H1 (cell line): ENCODE data around the gene CDYL. TPM values are rescaled to one million over a fixed set of nuclear protein-coding genes. Genes with fewer than 3 reads are reported as not detected.

Source experiments
- CTCF ChIA-PET: fragments of 300-600 bp; sonication (Branson Sonifier 250); formaldehyde crosslinking; loops from one replicate; lab custom pipeline; 2021; ENCODE audit not compliant: partially characterized antibody; lab: Charles Lee
- POLR2A ChIA-PET: fragments of 300-600 bp; sonication (Branson Sonifier 250); formaldehyde crosslinking; loops from one replicate; lab custom pipeline; 2021; ENCODE audit warnings: inconsistent platforms; ENCODE audit not compliant: partially characterized antibody; lab: Charles Lee
- DNase-seq, 2 experiments: peaks; one replicate each; pipeline versions ENCODE4 v3.0.0 to v3.0.0-alpha.2; 2010 to 2022; ENCODE audit warnings: low spot score in 2 of 2, low read depth in 1 of 2, mixed read lengths in 1 of 2
- FAIRE-seq: peaks from 2 replicates; lab custom pipeline; 2011; peaks lifted over from hg19 to GRCh38; lab: Jason Lieb, UNC
- H2AFZ ChIP-seq: 2 replicates; pipeline ENCODE4 v1.8.1; 2012; ENCODE audit warnings: low read length, inconsistent platforms
- H2AK5ac ChIP-seq: 2 replicates; pipeline ENCODE4 v1.6.1; 2013; ENCODE audit warnings: low read depth, low read length
- H2BK120ac ChIP-seq: replicated peaks from 2 replicates; pipeline ENCODE3; 2013; ENCODE audit warnings: low read depth, low read length, inconsistent platforms
- H2BK12ac ChIP-seq: 2 replicates; pipeline ENCODE4 v1.6.1; 2013; ENCODE audit warnings: low read depth, low read length
- H2BK15ac ChIP-seq: 2 replicates; pipeline ENCODE4 v1.6.1; 2013; ENCODE audit warnings: low read length
- H2BK20ac ChIP-seq: 2 replicates; pipeline ENCODE4 v1.6.1; 2013; ENCODE audit warnings: low read length
- H2BK5ac ChIP-seq: 2 replicates; pipeline ENCODE4 v1.6.1; 2013; ENCODE audit warnings: low read depth, low read length
- H3K14ac ChIP-seq: 2 replicates; pipeline ENCODE4 v1.6.1; 2013; ENCODE audit warnings: inconsistent platforms; ENCODE audit not compliant: insufficient read length
- H3K18ac ChIP-seq: 2 replicates; pipeline ENCODE4 v1.6.1; 2013; ENCODE audit warnings: low read length; ENCODE audit errors: extremely low read depth
- H3K23ac ChIP-seq: 2 replicates; pipeline ENCODE4 v1.6.1; 2013; ENCODE audit warnings: inconsistent platforms; ENCODE audit not compliant: insufficient read length
- H3K23me2 ChIP-seq: 2 replicates; pipeline ENCODE4 v1.6.1; 2013; ENCODE audit warnings: low read depth, low read length
- H3K27ac ChIP-seq: 2 replicates; pipeline ENCODE4 v1.6.1; 2011; ENCODE audit warnings: low read depth, low read length, inconsistent platforms
- H3K27me3 ChIP-seq, 4 experiments: replicated peaks in 1 of 4; 1 replicate in 1 of 4; 2 replicates in 3 of 4; pipeline versions ENCODE4 v1.6.1 to v1.8.1; 2011 to 2013; ENCODE audit warnings: low read length in 3 of 4, mild to moderate bottlenecking in 3 of 4, inconsistent platforms in 2 of 4, mixed read lengths in 2 of 4, moderate library complexity in 1 of 4; ENCODE audit not compliant: control insufficient read depth in 3 of 4, insufficient read depth in 3 of 4; ENCODE audit errors: extremely low read depth in 1 of 4
- H3K36me3 ChIP-seq, 4 experiments: 2 replicates each; pipeline versions ENCODE4 v1.6.1 to v1.8.1; 2011 to 2013; ENCODE audit warnings: mild to moderate bottlenecking in 4 of 4, low read length in 3 of 4, moderate library complexity in 2 of 4, control low read depth in 1 of 4, inconsistent platforms in 1 of 4; ENCODE audit not compliant: insufficient read depth in 4 of 4, control insufficient read depth in 2 of 4
- H3K4ac ChIP-seq: replicated peaks from 2 replicates; pipeline ENCODE3; 2013; ENCODE audit warnings: low read length, low read depth, mixed read lengths, inconsistent platforms; ENCODE audit not compliant: insufficient read length
- H3K4me1 ChIP-seq, 4 experiments: replicated peaks in 1 of 4; 1 replicate in 1 of 4; 2 replicates in 3 of 4; pipeline versions ENCODE4 v1.6.1 to v1.8.1; 2011 to 2013; ENCODE audit warnings: low read length in 3 of 4, inconsistent platforms in 2 of 4, mixed read lengths in 1 of 4; ENCODE audit not compliant: insufficient read depth in 4 of 4, control insufficient read depth in 3 of 4
- H3K4me2 ChIP-seq, 2 experiments: 2 replicates each; pipeline versions ENCODE4 v1.6.1 to v1.8.1; 2011 to 2013; ENCODE audit warnings: low read depth in 2 of 2, low read length in 2 of 2, control low read depth in 1 of 2, inconsistent platforms in 1 of 2, mild to moderate bottlenecking in 1 of 2; ENCODE audit not compliant: insufficient read depth in 1 of 2
- H3K4me3 ChIP-seq, 4 experiments: fragments of 200-600, 300-600 bp in 1 of 4; sonication (generic), shearing (Covaris generic), sonication (Bioruptor Twin) in 1 of 4; 2 replicates each; pipeline versions ENCODE4 v1.5.1 to v1.8.1; 2011 to 2016; ENCODE audit warnings: low read length in 4 of 4, low read depth in 3 of 4, control low read depth in 2 of 4, inconsistent platforms in 2 of 4, mild to moderate bottlenecking in 2 of 4, mixed read lengths in 1 of 4, moderate library complexity in 1 of 4; ENCODE audit not compliant: insufficient read depth in 2 of 4; ENCODE audit errors: extremely low read depth in 1 of 4
- H3K56ac ChIP-seq: replicated peaks from 2 replicates; pipeline ENCODE3; 2013; ENCODE audit warnings: low read depth, mild to moderate bottlenecking, mixed read lengths, low read length, inconsistent platforms; ENCODE audit not compliant: insufficient read length
- H3K79me1 ChIP-seq: 2 replicates; pipeline ENCODE4 v1.6.1; 2013; ENCODE audit warnings: low read depth, low read length, control low read depth
- H3K79me2 ChIP-seq, 2 experiments: 2 replicates each; pipeline versions ENCODE4 v1.6.1 to v1.8.1; 2012 to 2013; ENCODE audit warnings: low read length in 2 of 2, mild to moderate bottlenecking in 2 of 2, inconsistent platforms in 1 of 2; ENCODE audit not compliant: insufficient read depth in 2 of 2, control insufficient read depth in 1 of 2
- H3K9ac ChIP-seq, 4 experiments: replicated peaks in 1 of 4; 1 replicate in 1 of 4; 2 replicates in 3 of 4; pipeline versions ENCODE4 v1.6.1 to v1.8.1; 2011 to 2013; ENCODE audit warnings: low read depth in 3 of 4, low read length in 3 of 4, control low read depth in 2 of 4, mild to moderate bottlenecking in 2 of 4, moderate library complexity in 2 of 4, inconsistent platforms in 1 of 4; ENCODE audit errors: extremely low read depth in 1 of 4
- H3K9me3 ChIP-seq, 2 experiments: 2 replicates each; pipeline versions ENCODE4 v1.6.1 to v1.8.1; 2012 to 2013; ENCODE audit warnings: mild to moderate bottlenecking in 2 of 2, moderate library complexity in 2 of 2, control low read depth in 1 of 2, inconsistent platforms in 1 of 2, low read depth in 1 of 2, low read length in 1 of 2, mixed read lengths in 1 of 2; ENCODE audit not compliant: insufficient read depth in 2 of 2
- H4K20me1 ChIP-seq, 2 experiments: replicated peaks in 1 of 2; 2 replicates each; pipeline versions ENCODE3 to v1.8.1; 2011 to 2013; ENCODE audit warnings: inconsistent platforms in 2 of 2, low read length in 2 of 2, mild to moderate bottlenecking in 1 of 2; ENCODE audit not compliant: insufficient read depth in 2 of 2, control insufficient read depth in 1 of 2
- H4K5ac ChIP-seq: 2 replicates; pipeline ENCODE4 v1.6.1; 2013; ENCODE audit warnings: low read length, low read depth, mixed read lengths, inconsistent platforms; ENCODE audit not compliant: insufficient read length
- H4K8ac ChIP-seq: 2 replicates; pipeline ENCODE4 v1.8.0; 2013; ENCODE audit warnings: mild to moderate bottlenecking, moderate library complexity, low read length, inconsistent platforms; ENCODE audit not compliant: insufficient read depth; ENCODE audit errors: extremely low read depth
- H4K91ac ChIP-seq: replicated peaks from 2 replicates; pipeline ENCODE3; 2013; ENCODE audit warnings: low read length, mixed read lengths, inconsistent platforms; ENCODE audit not compliant: insufficient read length
- ATF3 ChIP-seq: IDR thresholded peaks from 2 replicates; pipeline ENCODE4 v1.6.1; 2011; ENCODE audit warnings: low read depth, mild to moderate bottlenecking, low read length; ENCODE audit not compliant: insufficient read depth
- BRCA1 ChIP-seq: IDR thresholded peaks from 2 replicates; pipeline ENCODE4 v1.6.1; 2012; ENCODE audit warnings: low read depth, low read length, improper control_type of control experiment
- CBX8 ChIP-seq: fragments of 300-800, 300-1000 bp; sonication (generic); IDR thresholded peaks from 2 replicates; pipeline ENCODE4 v1.7.1; 2016; ENCODE audit warnings: low read depth, low read length, borderline replicate concordance
- CHD1 ChIP-seq: IDR thresholded peaks from 2 replicates; pipeline ENCODE4 v1.6.1; 2012; ENCODE audit warnings: low read depth, low read length, improper control_type of control experiment
- JUND ChIP-seq: IDR thresholded peaks from 2 replicates; pipeline ENCODE4 v1.6.1; 2011; ENCODE audit warnings: mild to moderate bottlenecking, improper control_type of control experiment, low read length
- KDM1A ChIP-seq: fragments of 200-600, 300-600 bp; sonication (generic); IDR thresholded peaks from 2 replicates; pipeline ENCODE4 v1.7.1; 2016; ENCODE audit warnings: mild to moderate bottlenecking, low read length, borderline replicate concordance
- KDM5A ChIP-seq: fragments of 200-600 bp; IDR thresholded peaks from 2 replicates; pipeline ENCODE4 v1.7.1; 2012; ENCODE audit warnings: mild to moderate bottlenecking, low read length, inconsistent platforms, mixed read lengths
- MAX ChIP-seq: IDR thresholded peaks from 2 replicates; pipeline ENCODE4 v1.6.1; 2012; ENCODE audit warnings: inconsistent platforms
- NRF1 ChIP-seq: IDR thresholded peaks from 2 replicates; pipeline ENCODE4 v1.6.1; 2011; ENCODE audit warnings: mild to moderate bottlenecking, low read depth, low read length, improper control_type of control experiment
- RBBP5 ChIP-seq: IDR thresholded peaks from 2 replicates; pipeline ENCODE4 v1.7.1; 2012; ENCODE audit warnings: low read depth, mild to moderate bottlenecking, inconsistent platforms, low read length, moderate library complexity, borderline replicate concordance
- RNF2 ChIP-seq: fragments of 200-900, 300-1000 bp; sonication (generic); IDR thresholded peaks from 2 replicates; pipeline ENCODE4 v1.7.1; 2016; ENCODE audit warnings: borderline replicate concordance, low read depth, mild to moderate bottlenecking, antibody characterized with exemption, low read length; ENCODE audit not compliant: poor library complexity, severe bottlenecking; ENCODE audit errors: missing control alignments
- RXRA ChIP-seq: IDR thresholded peaks from 2 replicates; pipeline ENCODE4 v1.6.1; 2011; ENCODE audit warnings: low read depth, mild to moderate bottlenecking, low read length, moderate library complexity; ENCODE audit not compliant: insufficient read depth
- SP2 ChIP-seq: IDR thresholded peaks from 2 replicates; pipeline ENCODE4 v1.6.1; 2012; ENCODE audit warnings: mild to moderate bottlenecking, low read length, inconsistent platforms
- TAF1 ChIP-seq: IDR thresholded peaks from 2 replicates; pipeline ENCODE4 v1.6.1; 2011; ENCODE audit warnings: mild to moderate bottlenecking, low read depth, low read length
- WGBS, 2 experiments: shearing (Covaris generic) in 1 of 2; methylation state at CpG; one replicate each; pipeline versions ENCODE4 v1.1.6 to v1.1.7; 2013 to 2015; ENCODE audit warnings: low lambda C conversion rate in 2 of 2, mixed read lengths in 2 of 2, inconsistent platforms in 1 of 2, low coverage in 1 of 2, missing lambda C conversion rate in 1 of 2; ENCODE audit not compliant: insufficient replicate concordance in 2 of 2, insufficient coverage in 1 of 2, insufficient read length in 1 of 2; ENCODE audit errors: extremely low coverage in 1 of 2, missing lambda C conversion rate in 1 of 2; 5-methylcytosine and 5-hydroxymethylcytosine counted together
- polyA plus RNA-seq, 7 experiments: library from polyadenylated mRNA; depleted of rRNA in 3 of 7; stranded (reverse) in 5 of 7; unstranded in 2 of 7; fragments of >200 nt in 5 of 7; fragments of 200-250 nt in 2 of 7; gene quantifications; 1 replicate in 5 of 7; 2 replicates in 1 of 7; 4 replicates in 1 of 7; pipeline versions ENCODE4 v1.2.1 to v1.2.3, GENCODE V29; 2011 to 2013; ENCODE audit warnings: missing spikeins in 2 of 7, mixed read lengths in 2 of 7
- total RNA-seq: library from RNA; stranded (reverse); fragmentation: NEBNext Ultra II Directional; extraction: Animal tissue kit (Norgen Biotek cat#: 25700); gene quantifications from 2 replicates; pipeline ENCODE4 v1.2.1, GENCODE V29; 2021

Gene CDYL
- total and polyA plus RNA-seq, 2 of the 8 experiments (the other 6 are each of a cell fraction or from before 2014, with no cell fraction given) = 56.4 to 119 TPM

GRCh38 chr6:4851035-4851434 lies 74.8 kb downstream of the CDYL start:
- Histone ChIP-seq H2AFZ (no peak overlapping the region), H4K8ac (no peak overlapping the region), H4K20me1 (peaks cover 59 to 64% of the 10 kb centered on the region in 2 experiments), H2AK5ac (no peak overlapping the region), H3K4me1 (peaks cover 0 to 7% (median under 1%) of the 10 kb centered on the region in 4 experiments; a peak in 2 of 7 replicates), H3K56ac (no peak overlapping the region), H2BK120ac (no peak overlapping the region), H3K36me3 (no peaks in the 10 kb centered on the region), H3K9ac (no peak overlapping the region), H3K18ac (no peak overlapping the region), H3K9me3 (no peaks in the 10 kb centered on the region), H3K27me3 (no peaks in the 10 kb centered on the region), H2BK20ac (no peak overlapping the region), H3K79me1 (peaks cover 25% of the 10 kb centered on the region), H3K4me3 (no peak overlapping the region), H4K91ac (no peak overlapping the region), H3K14ac (no peak overlapping the region), H2BK5ac (no peak overlapping the region), H4K5ac (no peak overlapping the region), H3K79me2 (peaks cover 32 to 100% of the 10 kb centered on the region in 2 experiments), H2BK12ac (no peak overlapping the region), H3K23ac (no peak overlapping the region), H2BK15ac (no peak overlapping the region), H3K4ac (no peak overlapping the region), H3K4me2 (no peak overlapping the region), H3K23me2 (peaks cover 4% of the 10 kb centered on the region; the same call in 1 of the 2 replicates), H3K27ac (no peak overlapping the region)
- ChIA-PET CTCF (interaction anchor here (0.8 to 1.2 kb wide), 3 partner anchors 50 to 179 kb away, joined by 3 to 4 read pairs (median 4); no protein-coding TSS in a partner anchor), POLR2A (no interaction called here)
- WGBS, 2 experiments = 95% methylated on average over 4 of the region's 4 CpGs; no CpG with 5 or more reads in 1 of the 2 experiments
- no peak for FAIRE-seq
- no peak for DNase-seq
- TF ChIP-seq TAF1 = no peak
- no peak for TF ChIP-seq CHD1
- no peak for TF ChIP-seq KDM1A
- no peak for TF ChIP-seq SP2
- no peak for TF ChIP-seq BRCA1
- TF ChIP-seq RBBP5 = no peak
- no peak for TF ChIP-seq RXRA
- no peak for TF ChIP-seq MAX
- TF ChIP-seq NRF1 = no peak
- no peak for TF ChIP-seq RNF2
- no peak for TF ChIP-seq CBX8
- no peak for TF ChIP-seq KDM5A
- TF ChIP-seq ATF3 = no peak
- no peak for TF ChIP-seq JUND
